GM18526 (cell line): ENCODE results near the gene SPRR1A.

Source experiments
- POLR2A ChIP-seq: IDR thresholded peaks from 3 replicates; pipeline ENCODE4 v1.6.1; 2011; ENCODE audit not compliant: insufficient read length; ENCODE audit errors: extremely low read depth

The SPRR1A gene

DNA sequence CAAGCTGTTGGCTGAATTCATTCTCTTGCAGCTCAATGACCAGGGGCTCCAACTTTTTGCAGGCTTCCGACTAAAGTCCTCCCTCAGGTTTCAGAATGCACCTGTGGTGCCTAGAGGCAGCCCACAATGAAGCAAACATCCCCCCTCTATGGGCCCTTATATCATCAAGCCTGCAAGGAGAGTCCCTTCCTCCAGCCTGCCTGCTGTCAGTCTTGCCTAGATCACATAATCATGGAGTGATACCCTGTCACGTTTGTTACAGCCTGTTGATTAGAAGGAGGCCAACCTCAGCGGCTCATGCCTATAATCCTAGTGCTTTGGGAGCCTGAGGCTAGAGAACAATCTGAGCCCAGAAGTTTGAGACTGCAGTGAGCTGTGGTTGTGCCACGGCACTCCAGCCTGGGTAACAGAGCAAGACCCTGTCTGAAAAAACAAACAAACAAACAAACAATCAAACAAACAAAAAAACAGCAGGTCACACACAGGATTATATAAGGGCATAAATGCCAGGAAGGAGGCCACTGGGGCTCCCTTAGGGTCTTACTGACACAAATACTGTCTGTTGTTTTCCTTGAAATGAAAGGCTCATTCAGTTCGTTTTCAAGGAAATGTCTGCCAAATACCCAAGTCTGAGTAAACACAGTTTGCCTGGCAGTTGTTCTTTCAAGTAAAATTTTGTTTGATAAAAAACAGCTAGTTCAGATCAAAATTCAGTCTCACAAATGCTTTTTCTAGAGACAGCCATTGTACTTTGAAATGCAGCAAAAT is 12.9 kb downstream of the SPRR1A start:
- no peak for TF ChIP-seq POLR2A

DNA sequence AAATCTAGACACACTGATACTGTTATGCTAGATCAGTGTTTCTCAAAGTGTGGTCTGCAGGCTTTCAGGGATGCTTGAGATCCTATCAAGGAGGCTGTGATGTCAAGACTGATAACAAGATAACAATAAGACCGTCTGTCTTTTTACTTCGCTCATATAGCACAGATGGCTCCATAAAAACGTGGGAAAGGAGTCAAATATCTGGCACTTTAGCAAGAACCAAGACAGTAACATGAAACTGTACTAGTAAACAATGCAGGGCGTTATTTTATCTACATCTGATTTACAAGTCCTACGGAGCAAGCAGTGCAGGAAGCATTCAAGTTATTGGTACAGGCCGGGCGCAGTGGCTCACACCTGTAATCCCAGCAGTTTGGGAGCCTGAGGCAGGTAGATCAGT is 14.0 kb downstream of the SPRR1A start:
- no peak for TF ChIP-seq POLR2A

DNA sequence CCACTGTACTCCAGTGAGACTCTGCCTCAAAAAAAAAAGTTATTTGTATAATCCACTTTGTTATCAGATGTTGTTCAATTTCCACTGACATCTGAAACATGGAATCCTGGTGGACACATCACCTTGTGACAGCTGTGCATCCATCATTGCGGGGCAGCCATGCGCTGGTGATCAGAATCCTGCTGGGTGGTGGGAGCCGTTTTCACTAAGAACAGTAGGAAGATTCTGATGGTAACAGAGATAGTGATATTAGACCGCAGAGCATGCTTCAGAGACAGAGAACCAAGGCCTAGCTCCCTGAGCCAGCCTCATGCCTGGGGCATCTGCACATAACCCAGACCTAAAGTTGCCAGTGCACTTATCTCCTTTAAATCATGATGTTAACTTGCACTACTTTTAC is 14.6 kb downstream of the SPRR1A start:
- no peak for TF ChIP-seq POLR2A

DNA sequence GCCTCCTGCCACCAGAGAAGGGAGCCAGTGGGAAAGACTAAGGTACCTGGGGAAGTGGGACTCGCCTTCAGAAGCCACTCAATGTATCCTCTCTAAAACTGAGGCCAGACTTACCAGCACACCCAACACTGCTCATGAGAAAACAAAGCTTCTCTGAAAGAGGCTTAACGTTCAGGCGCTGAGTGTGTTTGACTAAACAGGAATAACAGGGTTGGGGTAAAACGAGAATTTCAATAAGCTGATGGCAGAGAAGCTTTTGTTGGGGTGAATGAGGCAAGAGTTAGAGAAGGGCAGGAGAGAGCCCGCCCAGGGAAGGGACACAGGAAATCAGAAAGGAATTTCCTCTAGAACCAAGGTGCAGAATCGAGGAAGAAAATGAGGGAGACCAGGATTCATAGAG is 15.9 kb downstream of the SPRR1A start:
- TF ChIP-seq POLR2A: no peak

DNA sequence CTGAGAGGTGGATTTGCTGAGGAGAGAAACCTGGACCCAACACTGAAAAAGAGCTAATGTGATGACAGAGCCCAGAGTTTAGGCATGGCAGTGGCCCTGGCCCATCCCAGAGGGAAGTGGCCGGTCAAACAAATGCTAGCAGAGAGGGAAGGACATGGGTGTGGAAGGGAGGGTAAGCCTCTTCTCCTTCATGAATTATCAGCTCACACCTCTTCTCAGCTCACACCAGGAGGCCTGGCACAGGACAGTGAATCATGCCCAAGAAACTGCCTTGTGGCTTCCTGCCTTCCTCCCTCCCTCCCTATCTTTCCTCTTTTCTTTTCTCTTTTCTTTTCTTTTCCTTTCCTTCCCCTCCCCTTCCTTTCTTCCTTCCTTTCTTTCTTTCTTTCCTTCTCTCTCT is 16.4 kb downstream of the SPRR1A start:
- no peak for TF ChIP-seq POLR2A

DNA sequence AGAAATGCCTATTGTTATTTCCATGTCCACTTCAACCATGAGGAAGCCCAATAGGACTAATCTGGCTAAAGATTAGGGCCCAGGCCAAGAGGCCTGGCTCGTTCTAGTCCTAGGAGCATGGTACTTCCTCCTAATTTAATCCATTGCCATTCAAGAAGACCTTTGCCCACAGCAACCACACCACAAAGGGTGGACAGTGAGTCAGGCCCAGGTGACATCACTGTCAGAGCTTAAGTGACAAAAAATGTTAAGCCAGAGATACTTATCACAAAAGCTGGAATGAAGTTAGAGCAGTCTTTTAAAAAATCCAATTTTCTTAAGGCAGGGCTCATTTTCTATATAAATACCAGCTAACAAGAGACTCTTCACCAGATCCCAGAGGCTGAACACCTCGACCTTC is 17.5 kb downstream of the SPRR1A start, which contains the start of gene SPRR3:
Gene SPRR3 (plus strand): TSS at position 368 of the 400 bp plus-strand sequence. CDS start 1,272 bp downstream, outside the sequence.
- TF ChIP-seq POLR2A: no peak

DNA sequence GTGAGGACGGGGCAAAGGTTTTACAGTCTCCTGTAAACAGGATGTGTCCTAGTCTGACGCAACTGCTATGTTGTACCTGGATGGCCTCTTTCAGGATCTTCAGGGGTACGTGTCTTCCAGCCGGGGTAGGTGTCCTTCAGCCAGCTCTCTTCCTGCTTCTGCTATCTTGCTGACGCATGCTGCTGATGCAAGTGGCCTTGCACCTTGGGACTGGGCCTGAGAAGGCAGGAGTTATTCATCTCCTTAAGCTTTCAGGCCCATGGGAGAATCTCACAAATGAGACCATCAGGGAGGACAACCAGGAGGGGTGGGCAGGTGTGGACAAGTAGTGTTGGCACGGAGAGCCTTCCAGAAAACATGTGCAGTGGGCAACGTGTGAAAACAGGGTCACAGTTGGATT is 39.2 kb downstream of the SPRR1A start:
- no peak for TF ChIP-seq POLR2A

DNA sequence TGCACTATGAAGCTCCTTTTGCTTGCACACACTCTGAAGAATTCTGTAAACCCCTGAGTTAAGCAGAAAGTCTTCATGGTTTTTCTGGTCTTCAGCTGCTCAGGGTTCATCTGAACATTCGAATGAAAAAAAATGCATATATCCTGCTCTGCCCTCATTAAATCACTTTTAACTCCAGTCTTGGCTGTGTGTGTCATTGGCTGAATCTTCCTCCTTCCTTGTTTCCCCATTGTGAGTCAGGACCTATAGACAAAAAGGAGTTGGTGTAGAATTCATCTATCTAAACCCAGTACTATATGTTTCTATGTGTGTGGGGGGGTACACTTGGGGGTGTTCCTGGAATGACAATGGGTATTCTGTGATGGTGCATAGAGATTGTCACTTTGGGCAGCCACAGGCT is 40.5 kb downstream of the SPRR1A start:
- no peak for TF ChIP-seq POLR2A

DNA sequence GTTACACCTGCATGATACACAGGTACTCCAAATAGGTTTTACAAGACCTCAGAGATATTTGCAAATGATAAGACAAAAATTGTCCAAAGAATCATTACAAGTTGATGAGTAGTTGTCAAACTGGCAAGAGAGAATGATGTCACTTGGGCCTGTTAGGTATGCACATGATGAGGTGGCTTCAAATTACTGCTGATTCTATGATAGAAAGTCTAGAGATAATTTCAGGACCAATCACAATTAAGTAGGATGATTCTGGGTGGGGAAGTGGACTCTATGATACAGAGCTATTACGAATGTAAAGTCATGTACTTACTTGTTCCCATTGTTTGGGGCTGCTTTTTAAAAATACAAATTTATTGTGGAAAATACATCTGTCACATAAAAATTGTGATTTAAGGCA is 41.9 kb downstream of the SPRR1A start:
- no peak for TF ChIP-seq POLR2A

DNA sequence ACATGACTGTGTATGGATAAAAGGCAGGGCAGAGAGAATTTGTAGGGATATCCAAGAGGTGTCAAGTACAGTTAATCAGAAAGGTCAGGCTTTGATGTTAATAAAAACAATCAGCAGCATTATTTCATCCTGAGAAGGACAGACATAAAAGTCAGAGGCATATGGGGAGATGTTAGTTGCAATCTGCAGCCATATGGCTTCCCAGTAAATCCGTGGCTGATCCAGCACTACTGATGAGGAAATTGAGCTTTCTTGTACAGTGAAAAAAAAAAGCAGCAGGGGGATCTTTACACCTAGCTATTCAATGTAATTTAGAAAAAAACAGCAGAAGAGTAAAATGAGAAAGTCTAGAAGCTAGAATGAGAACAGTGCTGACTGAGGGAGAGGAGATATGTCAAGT is 44.9 kb downstream of the SPRR1A start:
- TF ChIP-seq POLR2A: no peak

DNA sequence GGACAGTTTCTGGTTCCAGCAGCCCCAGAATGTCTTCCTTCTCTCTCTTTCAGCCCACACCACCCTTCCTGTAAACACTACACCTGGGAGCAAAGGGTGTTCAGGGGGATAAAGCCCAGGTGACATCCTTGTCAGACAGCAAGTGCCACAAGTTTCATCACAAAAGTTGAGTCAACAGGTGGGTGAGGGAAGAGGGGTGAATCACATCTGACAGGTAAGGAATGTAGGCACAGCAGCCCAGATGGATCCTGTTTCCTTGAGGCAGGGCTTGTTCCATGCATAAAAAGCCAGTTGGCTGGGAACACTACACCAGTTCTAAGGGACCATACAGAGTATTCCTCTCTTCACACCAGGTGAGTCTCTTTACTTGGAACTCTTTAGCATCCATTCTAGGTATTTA is 47.0 kb downstream of the SPRR1A start, which contains the start of gene SPRR1B:
Gene SPRR1B (plus strand): TSS at position 309 of the 400 bp plus-strand sequence. CDS start 1,143 bp downstream, outside the sequence.
- TF ChIP-seq POLR2A: no peak

DNA sequence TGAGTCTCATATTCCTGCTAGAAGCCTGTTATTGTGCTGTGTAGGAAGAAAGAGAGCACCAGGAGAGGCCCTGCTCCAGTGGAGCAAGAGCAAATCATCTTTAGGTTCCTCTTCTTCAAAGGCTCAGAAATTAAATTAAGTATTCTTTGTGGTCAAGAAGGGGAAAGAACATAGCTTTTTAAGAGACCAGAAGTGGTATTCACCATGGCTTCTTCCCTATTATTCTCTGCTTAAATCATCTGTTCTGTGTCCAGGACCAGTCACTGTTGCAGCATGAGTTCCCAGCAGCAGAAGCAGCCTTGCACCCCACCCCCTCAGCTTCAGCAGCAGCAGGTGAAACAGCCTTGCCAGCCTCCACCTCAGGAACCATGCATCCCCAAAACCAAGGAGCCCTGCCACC is 48.2 kb downstream of the SPRR1A start:
- TF ChIP-seq POLR2A: no peak

DNA sequence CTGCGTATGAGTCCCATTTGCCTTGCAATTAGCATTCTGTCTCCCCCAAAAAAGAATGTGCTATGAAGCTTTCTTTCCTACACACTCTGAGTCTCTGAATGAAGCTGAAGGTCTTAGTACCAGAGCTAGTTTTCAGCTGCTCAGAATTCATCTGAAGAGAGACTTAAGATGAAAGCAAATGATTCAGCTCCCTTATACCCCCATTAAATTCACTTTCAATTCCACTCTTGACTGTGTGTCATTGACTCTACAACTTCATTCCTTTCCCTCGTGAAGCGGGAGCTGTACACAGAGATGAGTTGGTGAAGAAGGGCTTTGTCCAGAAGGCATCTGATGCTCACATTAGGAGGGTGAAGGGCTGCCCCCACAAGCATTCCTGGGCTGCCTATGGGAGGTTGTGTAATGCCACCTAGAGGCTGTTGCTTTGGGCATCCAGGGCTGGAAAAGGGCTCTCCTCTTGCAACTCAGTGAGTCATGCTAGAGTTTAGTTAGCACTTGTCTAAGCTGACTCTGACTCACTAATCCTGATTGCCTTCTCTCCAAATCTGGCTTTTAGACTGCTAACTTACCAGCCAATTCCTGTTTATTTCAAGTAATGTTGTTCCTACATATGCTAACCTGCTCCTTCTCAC is 48.9 kb downstream of the SPRR1A start:
- no peak for TF ChIP-seq POLR2A

DNA sequence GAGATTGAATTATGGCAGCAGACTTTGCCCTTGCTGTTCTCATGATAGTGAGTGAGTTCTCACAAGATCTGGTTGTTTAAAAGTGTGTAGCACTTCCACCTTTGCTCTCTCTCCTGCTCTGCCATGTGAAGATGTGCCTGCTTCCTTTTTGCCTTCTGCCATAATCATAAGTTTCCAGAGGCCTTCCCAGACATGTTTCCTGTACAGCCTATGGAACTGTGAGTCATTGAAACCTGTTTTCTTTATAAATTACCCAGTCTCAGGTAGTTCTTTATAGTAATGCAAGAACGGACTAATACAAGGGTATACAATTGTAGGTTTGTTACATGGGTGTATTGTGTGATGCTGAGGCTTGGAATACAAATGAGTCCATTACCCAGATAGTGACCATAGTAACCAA is 51.3 kb downstream of the SPRR1A start:
- TF ChIP-seq POLR2A: no peak
